Stimulated activated CD8-positive, alpha-beta memory T cell treated with anti-CD3 and anti-CD28 coated beads, Interleukin-7, amount 100 ng/mL, for 24 hours (primary cell): ENCODE measurements around the gene ASIP.
A peak's percentile ranks its signal among the peaks of the same experiment; 100 is the strongest.
"Not testable (repeated sequence)": the region's sequence is repeated elsewhere in the genome, so short reads cannot be mapped to it uniquely, and the experiment has no call there.

Experiments used
- DNase-seq: peaks from one replicate; pipeline ENCODE4 v3.0.0-alpha.2; 2020; ENCODE audit warnings: low read depth

Gene ASIP

GRCh38 chr20:34285450-34285849 lies 44.2 kb downstream of the ASIP start:
- DNase-seq, result no peak

DNA sequence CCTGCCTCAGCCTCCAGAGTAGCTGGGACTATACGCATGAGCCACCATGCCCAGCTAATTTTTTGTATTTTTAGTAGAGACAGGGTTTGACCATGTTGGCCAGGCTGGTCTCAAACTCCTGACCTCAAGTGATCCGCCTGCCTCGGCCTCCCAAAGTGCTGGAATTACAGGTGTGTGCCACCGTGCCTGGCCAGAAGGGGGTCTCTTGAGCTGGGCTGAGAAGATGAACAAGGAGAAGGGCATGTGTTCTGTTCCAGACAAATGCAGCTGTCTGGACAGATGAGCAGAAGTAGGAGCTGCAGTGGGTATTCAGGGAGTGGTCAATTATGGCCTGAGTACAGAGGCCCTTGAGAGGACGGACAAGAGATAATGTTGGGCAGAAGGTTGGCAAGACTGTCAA lies 46.3 kb downstream of the ASIP start:
- DNase-seq, result not testable (repeated sequence)

GRCh38 chr20:34290471-34290870 lies 49.2 kb downstream of the ASIP start:
- no peak for DNase-seq

GRCh38 chr20:34292496-34292895 lies 51.3 kb downstream of the ASIP start:
- DNase-seq, result no peak

GRCh38 chr20:34293119-34293518 lies 51.9 kb downstream of the ASIP start:
- no peak for DNase-seq

DNA sequence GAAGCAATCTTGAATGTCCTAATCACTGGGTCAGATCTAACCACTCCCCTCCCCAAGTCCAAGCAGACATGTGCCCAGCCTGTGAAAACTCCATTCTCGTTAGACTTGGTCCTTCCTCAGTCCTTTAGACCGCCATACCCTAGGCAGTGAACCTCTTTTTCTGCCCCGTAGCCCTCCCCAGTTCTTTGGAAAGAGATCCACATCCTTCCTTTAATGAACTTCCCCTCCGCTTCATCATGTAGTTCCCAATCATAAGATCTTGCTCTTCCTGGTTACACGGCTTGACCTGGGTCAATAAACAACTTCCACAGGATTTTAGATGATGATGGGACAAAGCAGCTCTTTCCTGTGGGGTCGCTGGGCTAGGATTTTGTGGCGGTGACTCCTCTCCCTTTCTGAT lies 52.4 kb downstream of the ASIP start:
- DNase-seq, result no peak

- DNase-seq, result no peak
Observed at GRCh38 chr20:34294563-34294962, 53.3 kb downstream of the ASIP start.

- no peak for DNase-seq
Observed at GRCh38 chr20:34295284-34295683, 54.1 kb downstream of the ASIP start.

DNA sequence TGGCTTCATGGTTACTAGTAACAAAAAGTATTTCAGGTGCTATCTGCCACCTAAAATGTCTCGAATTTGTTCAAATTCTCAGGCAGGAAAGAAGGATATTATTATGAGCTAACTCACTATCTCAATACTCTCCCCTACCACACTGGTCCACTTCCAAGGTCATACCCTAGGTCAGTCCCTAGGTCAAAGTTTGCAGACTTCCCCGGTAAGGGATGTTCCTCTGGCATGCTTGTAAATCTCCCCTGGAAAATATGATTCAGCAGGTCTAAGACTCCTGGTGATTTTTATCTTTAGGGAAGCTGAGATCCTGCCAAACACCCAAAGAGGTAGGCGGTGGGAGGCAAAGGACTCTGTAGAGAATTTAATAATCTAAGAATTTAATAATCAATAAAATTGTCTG lies 55.2 kb downstream of the ASIP start:
- no peak for DNase-seq

DNA sequence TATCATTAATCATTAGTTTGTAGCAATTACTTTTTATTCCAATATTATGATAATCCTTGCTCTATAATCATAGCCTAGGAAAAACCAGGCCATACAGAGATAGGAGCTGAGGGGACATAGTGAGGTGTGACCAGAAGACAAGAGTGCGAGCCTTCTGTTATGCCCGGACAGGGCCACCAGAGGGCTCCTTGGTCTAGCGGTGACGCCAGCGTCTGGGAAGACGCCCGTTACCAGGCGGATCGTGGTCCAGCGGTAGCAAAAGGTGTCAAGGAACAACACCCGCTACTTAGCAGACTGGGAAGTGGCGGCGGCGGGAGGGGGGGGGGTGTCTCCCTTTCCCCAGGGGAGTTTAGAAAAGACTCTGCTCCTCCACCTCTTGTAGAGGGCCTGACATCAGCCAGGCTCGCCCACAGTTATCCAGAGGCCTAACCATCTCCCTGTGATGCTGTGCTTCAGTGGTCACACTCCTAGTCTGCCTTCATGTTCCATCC lies 57.1 kb downstream of the ASIP start:
- DNase-seq, result not testable (repeated sequence)

- DNase-seq, result no peak
Observed at GRCh38 chr20:34299556-34300255, 58.5 kb downstream of the ASIP start.

DNA sequence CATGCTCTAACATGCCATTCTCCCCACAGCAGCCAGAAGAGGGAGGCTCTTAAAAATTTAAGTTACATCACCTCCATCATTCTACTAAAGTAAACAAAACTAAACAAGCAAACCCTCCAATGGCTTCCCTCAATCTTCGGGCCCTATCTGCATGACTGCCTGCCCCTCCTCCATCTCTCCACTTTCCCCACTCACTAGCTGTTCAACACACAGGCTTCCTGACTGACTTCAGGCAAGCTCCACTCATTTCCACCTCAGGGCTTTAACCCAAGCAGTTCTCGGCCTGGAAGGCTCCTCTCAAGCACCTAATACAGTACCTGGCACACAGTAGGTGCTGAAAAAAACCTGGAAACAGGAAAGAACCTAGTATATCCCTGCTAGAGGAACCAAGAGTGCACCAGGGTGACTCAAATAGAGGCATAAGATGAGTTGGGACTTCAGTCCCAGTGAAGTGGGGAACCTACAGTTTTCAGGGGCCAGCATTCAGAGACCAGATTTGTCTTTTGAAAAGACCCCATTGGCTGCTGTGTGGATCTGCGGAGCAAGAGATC lies 59.1 kb downstream of the ASIP start:
- DNase-seq, result no peak

DNA sequence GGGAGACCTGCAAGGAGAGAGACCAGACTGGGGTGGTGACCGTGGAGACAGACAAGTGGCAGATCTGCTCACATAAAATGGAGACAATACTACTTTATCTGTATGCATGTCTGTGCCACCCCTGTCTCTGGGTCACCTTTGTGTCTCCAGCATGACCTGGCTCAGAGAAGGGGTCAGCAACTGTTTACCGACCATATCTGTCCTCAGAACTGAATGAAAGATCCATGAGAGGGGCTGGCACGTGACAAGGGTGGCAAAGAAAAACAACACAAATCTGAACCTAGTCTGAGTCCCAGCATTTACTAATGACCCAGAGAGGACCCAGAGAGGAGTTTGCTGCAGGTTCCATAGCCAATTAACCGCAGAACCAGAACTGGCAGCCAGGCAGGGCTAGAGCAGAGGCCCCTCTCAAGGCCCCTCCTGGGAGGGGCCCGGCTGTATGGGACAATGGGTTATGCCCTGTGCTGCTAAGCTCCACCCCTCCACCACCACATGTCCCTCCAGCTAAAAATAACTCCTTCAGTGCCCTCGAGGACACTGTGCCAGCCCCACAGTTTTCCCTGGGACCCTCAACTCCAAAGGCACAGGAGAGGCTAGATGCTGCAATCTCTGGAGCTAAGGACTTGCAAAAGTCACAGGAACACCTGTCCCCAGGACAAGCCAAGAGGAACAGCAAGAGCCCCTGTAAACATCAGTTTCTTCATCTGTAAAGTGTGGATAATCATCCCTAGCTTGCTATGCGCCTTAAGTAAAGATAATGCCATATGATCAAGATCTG lies 59.8 kb downstream of the ASIP start:
- DNase-seq, result no peak

GRCh38 chr20:34301587-34302311 lies 60.5 kb downstream of the ASIP start:
- no peak for DNase-seq

- DNase-seq, result no peak
Observed at GRCh38 chr20:34302312-34302722, 61.1 kb downstream of the ASIP start.

- peak; percentile 88 for DNase-seq
Observed at GRCh38 chr20:34302723-34303533, 61.7 kb downstream of the ASIP start, which contains the start of gene AHCY. Gene AHCY (minus strand): TSS chr20:34303355. CDS start chr20:34303270, 85 bp downstream.

DNA sequence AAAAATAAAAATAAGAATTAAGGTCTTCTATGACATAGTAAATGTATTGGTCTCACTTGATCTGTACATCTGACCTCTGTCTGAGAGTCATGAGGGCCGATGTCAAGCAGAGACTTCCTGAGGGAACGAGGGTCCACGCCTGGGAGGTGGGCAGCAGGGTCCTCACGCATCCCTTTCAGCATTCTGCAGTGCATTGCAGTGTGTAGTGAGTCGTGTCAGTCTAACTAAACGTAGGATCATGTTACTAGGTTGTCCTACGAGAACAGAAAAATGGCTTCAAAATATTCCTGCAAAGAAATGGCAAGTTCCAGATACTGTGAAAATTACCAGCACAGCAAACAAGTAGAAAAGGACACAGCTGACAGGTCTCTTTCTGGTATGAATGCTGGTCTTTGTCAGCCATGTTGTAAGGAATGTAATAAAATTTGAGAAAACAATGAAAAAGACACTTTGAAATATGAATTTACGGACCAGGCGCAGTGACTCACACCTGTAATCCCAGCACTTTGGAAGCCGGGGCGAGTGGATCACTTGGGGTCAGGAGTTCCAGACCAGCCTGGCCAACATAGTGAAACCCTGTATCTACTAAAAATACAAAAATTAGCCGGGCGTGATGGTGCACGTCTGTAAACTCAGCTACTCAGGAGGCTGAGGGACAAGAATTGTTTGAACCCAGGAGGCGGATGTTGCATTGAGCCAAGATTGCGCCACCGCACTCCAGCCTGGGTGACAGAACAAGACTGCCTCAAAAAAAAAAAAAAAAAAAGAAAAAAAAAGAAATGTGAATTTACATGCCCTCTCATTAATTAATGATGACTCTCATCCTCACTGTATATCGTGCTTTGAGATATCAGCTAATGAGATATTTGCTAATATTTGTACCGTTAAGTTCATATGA lies 64.4 kb downstream of the ASIP start:
- no peak for DNase-seq

- no peak for DNase-seq
Observed at GRCh38 chr20:34309691-34310090, 68.5 kb downstream of the ASIP start.

- DNase-seq, result no peak
Observed at GRCh38 chr20:34310481-34311117, 69.4 kb downstream of the ASIP start.
